K562 (cell line): Measurements from ENCODE around the gene SLC38A2. TPM values are rescaled to one million over a fixed set of nuclear protein-coding genes. Genes with fewer than 3 reads are reported as not detected.

Source experiments
- ATAC-seq: fragments of 200-7000 bp; cut with Tn5 transposase; 3 replicates; pipeline ENCODE4 v1.9.1; 2020; ENCODE audit warnings: moderate library complexity
- BruUV-seq: library from RNA; stranded (reverse); fragments of 400-500 nt; replicated peaks from 2 replicates; lab custom pipeline; 2021; lab: Mats Ljungman, UMichigan
- CTCF ChIA-PET: fragments of 300-600 bp; formaldehyde crosslinking; extraction: SDS; loops from one replicate; lab custom pipeline; 2021; ENCODE audit warnings: low intra/inter-chr PET ratio; lab: Yijun Ruan, JAX
- POLR2A ChIA-PET: fragments of 300-600, 350-650 bp; sonication (Branson Sonifier 250); formaldehyde crosslinking; extraction: SDS; loops from one replicate; lab custom pipeline; 2021; ENCODE audit warnings: antibody characterized with exemption, inconsistent platforms; lab: Yijun Ruan, JAX
- DNase-seq, 4 experiments: peaks; one replicate each; pipeline versions ENCODE4 v3.0.0 to v3.0.0-alpha.2; 2011 to 2018; ENCODE audit warnings: low spot score in 3 of 4, mixed read lengths in 3 of 4; ENCODE audit errors: extremely low read depth in 1 of 4
- FAIRE-seq: peaks from 2 replicates; lab custom pipeline; 2011; peaks lifted over from hg19 to GRCh38; lab: Jason Lieb, UNC
- H2AFZ ChIP-seq: 2 replicates; pipeline ENCODE4 v1.6.0; 2011; ENCODE audit warnings: low read depth, low read length, control low read depth, inconsistent platforms
- H3K27ac ChIP-seq: fragments of 200-600 bp; 3 replicates; pipeline ENCODE4 v1.8.0; 2011; ENCODE audit warnings: low read depth, mild to moderate bottlenecking, control low read depth, inconsistent platforms, low read length, moderate library complexity, mixed read lengths; ENCODE audit errors: extremely low read depth
- H3K27me3 ChIP-seq, 2 experiments: fragments of 300-600 bp in 1 of 2; 2 replicates in 1 of 2; 3 replicates in 1 of 2; pipeline versions ENCODE4 v1.6.0 to v1.8.0; 2011; ENCODE audit warnings: inconsistent platforms in 2 of 2, low read length in 2 of 2, mild to moderate bottlenecking in 1 of 2, mixed read lengths in 1 of 2, moderate library complexity in 1 of 2; ENCODE audit not compliant: control insufficient read depth in 2 of 2, insufficient read depth in 2 of 2
- H3K36me3 ChIP-seq: fragments of 300-600 bp; 3 replicates; pipeline ENCODE4 v1.8.0; 2011; ENCODE audit warnings: mild to moderate bottlenecking, low read length, inconsistent platforms; ENCODE audit not compliant: control insufficient read depth, insufficient read depth
- H3K4me1 ChIP-seq, 2 experiments: fragments of 200-600 bp in 1 of 2; replicated peaks in 1 of 2; 2 replicates in 1 of 2; 3 replicates in 1 of 2; pipeline versions ENCODE4 v1.5.1 to v1.8.0; 2011; ENCODE audit warnings: inconsistent platforms in 2 of 2, low read length in 2 of 2, mild to moderate bottlenecking in 1 of 2, mixed read lengths in 1 of 2, moderate library complexity in 1 of 2; ENCODE audit not compliant: control insufficient read depth in 2 of 2, insufficient read depth in 2 of 2
- H3K4me2 ChIP-seq: 2 replicates; pipeline ENCODE4 v1.6.1; 2011; ENCODE audit warnings: low read length, control low read depth, inconsistent platforms, mixed read lengths; ENCODE audit not compliant: insufficient read depth
- H3K4me3 ChIP-seq: fragments of 200-600 bp; sonication (generic), shearing (Covaris generic); 2 replicates; pipeline ENCODE4 v1.5.1; 2016; ENCODE audit warnings: control low read depth, inconsistent platforms
- H3K79me2 ChIP-seq: fragments of 200-600 bp; 3 replicates; pipeline ENCODE4 v1.8.0; 2011; ENCODE audit warnings: low read length, inconsistent platforms; ENCODE audit not compliant: control insufficient read depth, insufficient read depth
- H3K9ac ChIP-seq, 2 experiments: 2 replicates each; pipeline versions ENCODE4 v1.6.0 to v1.6.1; 2011; ENCODE audit warnings: low read depth in 2 of 2, low read length in 2 of 2, control low read depth in 1 of 2, inconsistent platforms in 1 of 2, mild to moderate bottlenecking in 1 of 2, mixed read lengths in 1 of 2; ENCODE audit not compliant: insufficient read depth in 1 of 2
- H3K9me1 ChIP-seq: one replicate; pipeline ENCODE4 v1.6.0; 2011; ENCODE audit warnings: inconsistent platforms, mild to moderate bottlenecking, low read length, moderate library complexity; ENCODE audit not compliant: control insufficient read depth, insufficient read depth
- H3K9me3 ChIP-seq: replicated peaks from 2 replicates; pipeline ENCODE4 v1.5.1; 2011; ENCODE audit warnings: low read depth, low read length, inconsistent platforms; ENCODE audit not compliant: control insufficient read depth, insufficient read depth
- H4K20me1 ChIP-seq: replicated peaks from 2 replicates; pipeline ENCODE4 v1.6.1; 2011; ENCODE audit warnings: low read length, inconsistent platforms, mixed read lengths; ENCODE audit not compliant: control insufficient read depth, insufficient read depth
- CBX2 ChIP-seq: fragments of 200-600 bp; sonication (generic); IDR thresholded peaks from one replicate; pipeline ENCODE4 v1.6.1; 2012; ENCODE audit warnings: mild to moderate bottlenecking, low read length, inconsistent platforms; ENCODE audit not compliant: insufficient read depth, poor library complexity, severe bottlenecking
- CBX5 ChIP-seq: IDR thresholded peaks from 2 replicates; pipeline ENCODE4 v1.6.1; 2014; ENCODE audit warnings: low read depth, borderline replicate concordance
- GTF3C2 ChIP-seq: IDR thresholded peaks from 3 replicates; pipeline ENCODE4 v1.6.1; 2011; ENCODE audit warnings: borderline replicate concordance, mild to moderate bottlenecking, moderate library complexity; ENCODE audit not compliant: insufficient read length; ENCODE audit errors: extremely low read depth
- HES1 ChIP-seq: fragments of 450-650 bp; IDR thresholded peaks from 2 replicates; pipeline ENCODE4 v1.6.1; 2016; ENCODE audit warnings: low read depth, mild to moderate bottlenecking, moderate library complexity
- HLTF ChIP-seq: fragments of 450-650 bp; IDR thresholded peaks from 2 replicates; pipeline ENCODE4 v1.6.1; 2016
- HMBOX1 ChIP-seq: sonication (generic); IDR thresholded peaks from 2 replicates; pipeline ENCODE4 v1.6.1; 2016
- MBD2 ChIP-seq: sonication (generic); IDR thresholded peaks from 2 replicates; pipeline ENCODE4 v1.6.1; 2016; ENCODE audit warnings: low read depth, borderline replicate concordance
- POLR2G ChIP-seq: fragments of 200-400 bp; formaldehyde crosslinking; IDR thresholded peaks from 2 replicates; pipeline ENCODE4 v1.6.1; 2017; ENCODE audit warnings: low read depth, mild to moderate bottlenecking, antibody characterized with exemption, low read length, moderate library complexity
- RHOXF2B ChIP-seq: fragments of 250-450 bp; sonication (Bioruptor Pico); conservative IDR thresholded peaks from 2 replicates; pipeline ENCODE4 v1.5.1; 2021
- SMARCA5 ChIP-seq: fragments of 450-650 bp; IDR thresholded peaks from 2 replicates; pipeline ENCODE4 v1.6.1; 2016
- ZBTB17 ChIP-seq: fragments of 450-650 bp; formaldehyde crosslinking; IDR thresholded peaks from 2 replicates; pipeline ENCODE4 v1.4.0; 2020; ENCODE audit warnings: mild to moderate bottlenecking
- ZBTB33 ChIP-seq: sonication (generic); formaldehyde crosslinking; IDR thresholded peaks from 2 replicates; pipeline ENCODE4 v1.8.1; 2023; ENCODE audit warnings: mild to moderate bottlenecking, missing genetic modification reagents
- ZBTB5 ChIP-seq: fragments of 450-650 bp; IDR thresholded peaks from 2 replicates; pipeline ENCODE4 v1.6.1; 2017; ENCODE audit warnings: antibody characterized with exemption
- ZC3H8 ChIP-seq: fragments of 450-650 bp; IDR thresholded peaks from 2 replicates; pipeline ENCODE4 v1.6.1; 2017
- ZNF561 ChIP-seq: fragments of 450-650 bp; formaldehyde crosslinking; conservative IDR thresholded peaks from 2 replicates; pipeline ENCODE4 v1.4.0; 2020; ENCODE audit warnings: mild to moderate bottlenecking, moderate library complexity
- ZSCAN29 ChIP-seq: fragments of 450-650 bp; IDR thresholded peaks from 2 replicates; pipeline ENCODE4 v1.6.1; 2017
- WGBS: fragments of 100-300 bp; shearing (Covaris generic); methylation state at CpG from one replicate; pipeline ENCODE4 v1.1.6; 2016; ENCODE audit warnings: low coverage, mixed read lengths; ENCODE audit not compliant: insufficient coverage; ENCODE audit errors: missing lambda C conversion rate; 5-methylcytosine and 5-hydroxymethylcytosine counted together
- in situ Hi-C: fragments of 300-500 bp; cut with MboI; formaldehyde crosslinking; loops from 4 replicates; pipeline ENCODE4 v1.15.0; 2018; ENCODE audit warnings: inconsistent platforms, mixed read lengths
- intact Hi-C: fragments of 100-400 bp; cut with micrococcal nuclease; formaldehyde crosslinking; loops from 2 replicates; pipeline ENCODE4 v1.14.2; 2022
- polyA plus RNA-seq, 8 experiments: library from polyadenylated mRNA; depleted of rRNA in 4 of 8; stranded (reverse) in 5 of 8; unstranded in 3 of 8; fragments of >200 nt; fragmentation: Nextera tagmentation in 2 of 8; fragmentation: Illumina TruSeq in 1 of 8; extraction: Ambion mirVana in 2 of 8; extraction: Trizol in 1 of 8; gene quantifications; 2 replicates each; pipeline versions ENCODE4 v1.2.1 to v1.2.3, GENCODE V29; 2011 to 2014; ENCODE audit warnings: inconsistent platforms in 1 of 8, missing spikeins in 1 of 8
- total RNA-seq, 7 experiments: library from RNA; depleted of rRNA in 6 of 7; stranded (reverse); fragments of >200 nt in 6 of 7; fragmentation: Illumina TruSeq in 2 of 7; extraction: Trizol in 2 of 7; gene quantifications; 2 replicates each; pipeline versions ENCODE4 v1.2.1 to v1.2.3, GENCODE V29; 2011 to 2021; ENCODE audit warnings: low replicate concordance in 1 of 7

SLC38A2 gene
- total and polyA plus RNA-seq, 9 of the 15 experiments (the other 6 are each of a cell fraction or from before 2014, with no cell fraction given), result 98.7 to 292 (median 143) TPM

- Histone ChIP-seq H3K27ac (no peak overlapping the region), H3K4me3 (no peak overlapping the region), H4K20me1 (no peaks in the 10 kb centered on the region), H2AFZ (peak overlapping the region; percentile 66), H3K36me3 (no peaks in the 10 kb centered on the region), H3K9ac (no peak overlapping the region; a peak in 1 of 4 replicates), H3K79me2 (peaks cover 14% of the 10 kb centered on the region), H3K9me3 (peaks cover 4% of the 10 kb centered on the region; the same call in 1 of the 2 replicates), H3K4me1 (peaks cover 13 to 43% of the 10 kb centered on the region in 2 experiments), H3K27me3 (no peaks in the 10 kb centered on the region), H3K4me2 (no peak overlapping the region), H3K9me1 (no peaks in the 10 kb centered on the region)
- POLR2A ChIA-PET, result interaction anchor here (0.6 kb wide), 1 partner anchor 287 kb away, joined by 3 read pairs; no protein-coding TSS in a partner anchor
- no peak for ATAC-seq
- intact Hi-C loops (no loop called here), in situ Hi-C loops (no loop called here)
- no TSS peak for BruUV-seq
- 8% methylated on average over 3 of the region's 3 CpGs for WGBS
- CTCF ChIA-PET, result no interaction called here
- no peak for DNase-seq
- FAIRE-seq, result no peak
- no peak for TF ChIP-seq HLTF
- TF ChIP-seq HMBOX1, result 0 out of 2 replicates have a peak, but pooled peaks have one; percentile 40
- TF ChIP-seq HES1, result no peak
- TF ChIP-seq ZBTB5, result no peak
- TF ChIP-seq CBX5, result no peak
- no peak for TF ChIP-seq ZSCAN29
- no peak for TF ChIP-seq ZNF561
- TF ChIP-seq ZBTB17 (CRISPR knock-in tag), result no peak
- no peak for TF ChIP-seq GTF3C2
- no peak for TF ChIP-seq SMARCA5
- TF ChIP-seq CBX2, result no peak
- no peak for TF ChIP-seq POLR2G
- TF ChIP-seq ZC3H8, result no peak
- no peak for TF ChIP-seq ZBTB33
- TF ChIP-seq RHOXF2B (CRISPR knock-in tag), result no peak
- TF ChIP-seq MBD2, result no peak
Measured at GRCh38 chr12:46379352-46379751, 6.8 kb upstream of the SLC38A2 start.
